HG03196 (cell line): ENCODE measurements around the gene MYO1G.

ENCODE experiments used
- ATAC-seq: cut with Tn5 transposase; IDR thresholded peaks from one replicate; pipeline ENCODE4 v1.9.1; 2021; ENCODE audit not compliant: unreplicated experiment

Gene MYO1G

DNA sequence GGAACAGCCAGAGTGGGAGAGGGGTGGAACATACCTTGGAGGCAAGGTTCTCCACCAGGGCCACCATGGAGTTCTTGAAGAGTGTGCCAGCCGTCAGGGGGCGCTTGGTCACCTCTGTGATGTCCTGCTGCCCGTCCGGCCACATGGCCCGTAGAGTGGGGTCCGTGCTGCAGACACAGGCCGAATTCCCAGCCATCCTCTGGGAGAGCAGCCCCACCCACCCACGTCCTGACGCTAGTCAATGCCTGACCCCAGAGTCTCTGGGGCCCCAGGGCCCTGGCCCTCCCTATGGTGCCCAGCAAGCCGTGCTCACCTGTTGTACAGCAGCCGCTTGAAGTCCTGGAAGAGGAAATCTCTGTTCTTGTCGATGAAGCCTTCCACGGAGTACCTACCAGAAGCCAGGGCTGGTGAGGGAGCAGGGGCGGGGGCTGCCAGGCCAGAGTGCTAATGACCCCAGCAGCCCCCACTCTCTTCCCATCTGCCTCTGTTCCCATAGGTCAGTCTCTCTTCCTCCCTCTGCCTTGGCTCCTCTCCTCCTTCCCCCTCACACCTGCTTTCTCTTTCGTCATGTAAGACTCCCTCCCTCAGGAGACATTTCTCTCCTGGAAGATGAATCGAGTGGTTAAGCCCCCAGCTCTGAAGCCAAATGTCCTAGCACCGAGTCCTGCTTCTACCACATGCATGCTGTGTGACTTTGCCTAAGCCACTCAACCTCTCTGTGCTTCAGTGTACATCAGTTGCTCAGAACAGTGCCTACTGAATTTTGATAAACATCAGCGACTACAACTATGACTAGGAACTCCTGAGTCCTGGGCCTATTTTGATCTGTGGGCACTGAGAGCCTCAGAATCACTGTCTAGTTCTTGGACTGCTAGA, 11.0 kb downstream of the MYO1G start:
- no peak for ATAC-seq

DNA sequence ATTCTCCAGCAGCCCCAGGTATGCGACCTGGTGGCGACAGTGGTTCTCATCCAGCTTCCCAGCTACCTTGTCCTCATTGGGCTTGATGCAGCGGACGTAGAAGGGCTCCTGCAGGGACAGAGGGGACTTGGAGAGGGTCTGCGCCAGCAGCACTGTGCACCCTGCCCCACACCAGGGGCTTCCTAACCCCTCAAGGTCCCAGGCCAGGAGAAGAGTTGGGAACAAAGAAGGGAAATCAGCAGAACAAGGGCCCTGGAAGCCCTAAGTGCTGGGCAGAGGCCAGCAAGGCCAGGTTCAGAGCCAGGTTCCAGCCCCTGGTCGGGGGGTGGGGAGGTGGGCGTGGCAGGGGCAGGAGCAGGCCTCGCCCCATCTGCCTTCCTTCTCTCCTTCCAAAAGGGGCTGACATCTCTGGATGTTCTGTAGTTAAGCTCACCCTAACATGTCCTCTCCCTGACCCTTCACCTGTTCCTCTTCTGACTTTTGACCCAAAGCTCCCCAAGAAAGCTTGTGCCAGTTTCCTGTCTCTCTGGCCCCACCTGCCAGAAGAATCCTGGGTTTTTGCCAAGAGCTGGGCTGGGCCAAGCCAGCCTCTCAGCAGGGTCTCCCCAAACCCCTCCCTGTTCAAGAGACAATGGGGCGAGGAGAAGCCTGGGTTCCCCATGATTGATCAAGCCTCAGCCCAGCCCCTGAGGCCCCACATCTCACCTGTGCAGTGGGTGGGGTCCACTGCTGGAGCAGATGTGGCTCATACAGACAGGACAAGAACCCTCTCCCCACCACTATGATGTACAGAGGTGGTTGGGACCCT, 11.9 kb downstream of the MYO1G start:
- no peak for ATAC-seq

DNA sequence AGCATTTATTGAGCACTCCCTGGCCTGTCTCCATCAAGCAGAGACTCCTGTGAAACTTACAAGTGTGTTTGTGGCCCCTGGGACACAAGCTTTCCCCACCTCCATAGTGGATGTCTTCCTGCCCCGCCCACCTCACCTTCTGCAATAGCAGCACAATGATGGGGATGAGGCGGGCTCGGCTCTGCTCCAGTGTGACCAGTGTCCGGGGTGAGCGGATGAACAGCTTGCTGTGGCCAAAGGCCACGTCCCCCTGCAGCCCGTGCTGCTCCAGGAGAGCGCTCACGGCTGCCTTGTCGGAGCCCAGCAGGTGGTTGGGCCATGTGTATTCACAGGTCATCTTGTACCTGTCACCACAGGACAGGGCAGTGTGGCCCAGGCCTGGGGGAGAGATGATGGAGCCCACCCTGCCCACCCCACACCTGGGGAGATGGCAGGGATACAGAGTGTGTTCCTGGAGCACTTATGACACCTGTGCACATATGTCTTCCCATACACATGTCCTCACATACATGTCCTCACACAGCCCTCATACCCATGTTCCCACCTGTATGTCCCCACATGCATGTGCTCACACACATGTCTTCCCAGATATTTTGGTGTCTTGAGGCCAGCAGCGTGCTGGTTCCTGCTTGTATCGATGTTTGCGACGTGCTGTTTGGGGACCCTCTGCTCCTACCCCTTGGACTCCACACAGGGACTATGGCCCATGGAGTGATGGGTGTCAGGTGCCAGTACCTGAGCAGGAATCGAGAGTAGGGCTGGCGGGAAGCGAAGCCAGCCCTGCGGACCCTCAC, 12.7 kb downstream of the MYO1G start:
- ATAC-seq, result no peak

DNA sequence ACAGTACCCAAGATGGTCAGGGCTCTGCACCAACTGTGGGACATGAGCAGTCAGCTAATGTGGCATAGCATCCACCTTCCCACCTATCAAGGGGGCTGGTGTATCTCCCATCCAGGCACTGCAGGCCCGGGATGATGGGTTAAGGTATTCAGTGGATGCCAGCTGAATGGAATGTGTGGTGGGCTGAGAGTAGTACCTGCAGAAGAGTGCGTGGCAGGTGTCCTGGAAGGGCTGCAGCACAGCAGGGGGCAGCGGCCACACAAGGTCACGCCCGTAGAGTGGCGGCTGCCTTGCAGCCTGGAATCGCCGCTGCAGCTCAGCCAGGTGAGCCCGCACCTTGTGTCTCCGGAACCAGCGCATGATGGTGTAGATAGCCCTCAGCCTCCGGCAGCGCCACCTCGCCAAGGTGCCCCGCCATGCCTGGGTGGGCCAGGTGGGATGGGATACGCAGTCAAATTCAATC, 13.3 kb downstream of the MYO1G start:
- ATAC-seq, result no peak

DNA sequence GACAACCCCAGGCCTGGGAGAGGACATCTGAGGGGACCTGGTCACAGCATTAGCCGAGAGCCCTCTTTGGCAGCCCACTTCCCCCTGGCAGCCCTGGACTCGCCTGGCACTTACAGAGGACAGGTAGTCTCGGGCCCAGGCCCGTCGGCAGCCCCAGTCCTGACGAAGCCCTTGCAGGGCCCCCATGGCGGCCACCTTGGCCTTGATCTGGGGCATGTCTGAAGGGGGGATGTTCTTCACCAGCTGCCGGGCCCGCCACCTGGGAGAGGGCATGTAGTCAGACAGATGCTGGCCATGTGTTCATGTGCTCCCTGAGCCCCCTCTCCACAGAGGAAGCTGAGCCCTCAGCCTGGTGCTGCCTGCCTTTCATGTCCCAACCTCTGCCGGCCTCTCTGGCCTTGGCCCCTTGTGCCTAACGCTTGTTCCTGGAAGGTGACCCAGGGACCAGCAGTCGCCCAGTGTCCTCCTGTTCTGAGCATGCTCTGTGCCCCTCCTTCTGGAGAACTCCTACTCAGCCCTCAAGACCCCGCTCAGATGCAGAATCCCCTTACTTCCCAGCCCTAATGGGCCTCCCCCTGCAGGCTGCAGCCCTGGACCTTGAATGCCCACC, 13.9 kb downstream of the MYO1G start:
- no peak for ATAC-seq

DNA sequence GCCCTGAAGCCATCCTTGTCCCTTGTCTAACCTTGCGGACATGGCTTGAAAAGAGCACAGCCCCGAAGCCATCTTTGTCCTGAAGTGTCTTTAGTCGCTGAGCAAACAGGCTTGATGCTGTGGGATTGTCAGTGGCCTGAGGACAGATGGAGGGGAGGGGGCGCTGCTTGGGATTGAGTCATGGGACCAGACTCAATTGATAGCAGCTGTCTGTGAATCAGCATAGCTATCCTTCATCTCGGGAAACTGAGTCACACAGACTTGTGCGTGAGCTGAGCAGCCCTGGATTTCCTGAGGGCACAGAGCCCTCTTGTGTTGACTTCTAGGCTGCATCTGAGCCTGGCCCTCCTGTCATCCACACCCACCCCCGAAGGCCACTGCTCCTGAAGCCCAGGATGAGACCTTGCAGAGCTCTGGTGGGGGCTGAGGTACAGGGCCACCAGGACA, 14.4 kb downstream of the MYO1G start:
- no peak for ATAC-seq

DNA sequence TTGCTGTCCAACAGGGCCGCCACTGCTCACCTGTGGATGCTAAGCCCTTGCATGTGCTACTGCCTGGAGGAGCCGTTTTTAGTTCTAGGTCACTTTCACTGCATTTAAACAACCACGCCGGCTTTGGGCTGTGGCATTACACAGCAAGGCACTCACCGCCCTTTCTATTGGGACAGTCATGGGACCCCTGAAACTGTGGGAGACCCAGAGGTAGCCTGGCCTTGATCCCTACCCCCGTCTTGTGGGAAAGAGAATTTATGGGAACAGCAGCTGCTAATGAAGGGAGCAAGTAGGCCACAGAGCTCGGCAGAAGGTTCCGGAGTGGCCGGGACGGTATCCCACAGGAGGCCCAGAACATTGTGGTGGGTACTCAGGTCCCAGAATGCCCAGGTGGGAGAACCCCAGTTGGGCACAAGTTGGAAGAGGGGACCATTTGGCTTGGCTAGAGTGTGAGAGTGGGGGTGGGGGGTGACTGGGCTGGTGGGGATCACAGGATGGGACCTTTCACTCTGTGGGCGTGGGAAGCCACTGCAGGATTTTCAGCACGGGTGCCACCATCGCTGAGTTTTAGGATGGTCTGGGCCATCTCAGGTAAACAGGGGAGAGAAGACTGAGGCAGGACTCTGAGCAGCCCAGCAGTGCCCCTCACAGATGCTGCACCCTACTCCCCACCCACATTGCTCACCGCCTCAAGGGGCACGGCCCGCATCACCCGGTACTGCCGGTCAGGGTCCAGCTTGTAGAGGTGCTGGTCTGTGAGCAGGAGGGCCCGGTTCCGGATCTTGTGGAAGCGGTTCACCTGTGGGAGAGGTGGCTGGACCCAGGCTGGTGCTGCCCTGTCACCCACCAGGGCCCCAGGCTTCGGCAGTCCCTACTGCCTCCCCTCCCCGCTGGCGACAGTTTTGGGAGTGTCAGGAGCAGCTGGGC, 15.2 kb downstream of the MYO1G start:
- ATAC-seq, result no peak

DNA sequence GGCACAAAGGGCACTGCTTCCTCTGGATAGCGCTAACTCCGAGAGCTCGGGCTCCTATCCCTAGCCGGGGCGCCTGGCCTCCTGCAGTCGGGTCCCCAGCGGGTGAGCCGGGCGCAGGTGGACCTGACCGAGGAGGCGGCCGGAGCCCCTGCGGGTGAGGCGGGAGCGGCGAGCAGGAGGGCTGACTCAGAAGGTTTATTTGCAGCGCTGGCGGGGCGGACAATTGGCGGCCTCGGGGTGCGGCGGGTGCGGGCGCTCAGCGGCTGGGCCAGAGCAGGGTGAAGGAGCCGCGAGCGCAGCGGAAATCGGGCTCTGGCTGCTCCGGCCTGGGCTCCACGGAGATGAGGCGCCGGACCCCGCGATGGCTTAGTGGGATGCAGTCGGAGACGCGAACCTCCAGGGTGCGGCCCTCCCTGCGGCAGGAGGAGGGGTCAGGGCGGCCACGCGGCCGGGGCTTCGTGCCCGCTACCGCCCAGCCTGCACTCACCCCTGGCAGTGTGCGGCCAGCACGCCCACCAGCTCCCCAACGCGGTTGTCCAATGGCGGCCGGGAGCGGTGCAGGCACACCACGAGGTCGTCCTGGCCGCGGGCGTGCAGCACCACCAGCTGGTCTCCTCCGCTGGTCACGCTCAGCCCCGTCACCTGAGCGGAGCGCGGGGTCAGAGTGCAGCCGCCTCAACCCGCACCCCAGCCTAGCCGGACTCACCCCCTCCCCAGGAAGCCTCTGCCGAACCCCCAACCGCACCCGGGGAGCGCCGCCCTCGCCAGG, 16.1 kb downstream of the MYO1G start:
- ATAC-seq, result no peak

DNA sequence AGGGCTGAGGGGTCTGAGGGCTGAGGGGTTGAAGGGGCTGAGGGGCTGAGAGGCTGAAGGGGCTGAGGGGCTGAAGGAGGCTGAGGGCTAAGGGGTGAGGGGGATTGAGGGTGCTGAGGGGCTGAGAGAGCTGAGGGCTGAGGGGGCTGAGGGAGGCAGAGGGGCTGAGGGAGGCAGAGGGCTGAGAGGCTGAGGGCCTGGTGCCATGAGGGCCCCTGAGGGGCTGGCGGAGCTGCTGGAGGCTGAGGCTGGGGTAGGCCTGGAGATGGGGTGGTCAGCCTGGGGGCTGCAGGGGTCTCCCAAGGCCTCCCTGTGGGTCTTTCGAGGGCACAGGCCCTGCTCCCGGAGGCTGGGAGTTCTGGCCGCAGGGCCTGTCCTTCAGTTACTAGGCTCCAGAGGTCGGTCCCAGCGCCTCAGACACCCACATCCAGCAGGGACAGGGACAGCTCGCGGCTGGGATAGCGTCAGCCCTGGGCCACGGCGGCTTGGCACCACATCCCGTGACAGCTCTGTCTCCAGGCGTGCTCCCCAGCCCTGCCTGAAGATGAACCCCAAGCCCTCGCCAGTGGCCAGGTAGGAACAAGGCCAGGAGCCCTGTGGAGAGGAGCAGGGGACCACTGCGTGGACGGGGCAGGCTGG, 16.9 kb downstream of the MYO1G start:
- no peak for ATAC-seq

DNA sequence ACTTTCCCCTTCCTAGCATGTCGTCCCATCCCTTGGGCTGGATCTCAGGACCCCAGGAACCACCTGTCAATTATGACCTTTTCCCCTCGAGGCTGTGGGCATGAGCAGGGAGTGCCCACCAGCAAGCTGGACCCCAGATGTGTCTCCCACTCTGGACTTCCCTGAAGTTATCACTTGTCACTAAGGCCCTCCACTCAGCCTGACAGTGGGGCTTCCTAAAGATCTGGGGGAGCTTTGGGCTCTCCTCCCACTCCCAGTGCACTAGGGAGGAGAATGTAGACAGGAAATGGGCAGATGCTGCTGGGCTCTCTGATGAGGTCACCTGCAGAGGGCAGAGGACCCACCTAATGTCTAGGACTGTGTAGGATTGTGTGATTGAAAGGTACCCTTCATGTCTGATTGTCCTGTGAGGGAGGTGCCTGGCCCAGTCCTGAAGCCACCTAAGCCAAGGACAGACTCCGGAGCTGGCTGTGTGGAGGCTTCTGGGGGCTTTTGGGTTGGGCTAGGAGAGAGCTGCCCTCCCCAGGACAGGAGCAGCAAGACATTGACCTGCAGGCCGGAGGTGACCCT, 18.7 kb downstream of the MYO1G start:
- ATAC-seq, result no peak

DNA sequence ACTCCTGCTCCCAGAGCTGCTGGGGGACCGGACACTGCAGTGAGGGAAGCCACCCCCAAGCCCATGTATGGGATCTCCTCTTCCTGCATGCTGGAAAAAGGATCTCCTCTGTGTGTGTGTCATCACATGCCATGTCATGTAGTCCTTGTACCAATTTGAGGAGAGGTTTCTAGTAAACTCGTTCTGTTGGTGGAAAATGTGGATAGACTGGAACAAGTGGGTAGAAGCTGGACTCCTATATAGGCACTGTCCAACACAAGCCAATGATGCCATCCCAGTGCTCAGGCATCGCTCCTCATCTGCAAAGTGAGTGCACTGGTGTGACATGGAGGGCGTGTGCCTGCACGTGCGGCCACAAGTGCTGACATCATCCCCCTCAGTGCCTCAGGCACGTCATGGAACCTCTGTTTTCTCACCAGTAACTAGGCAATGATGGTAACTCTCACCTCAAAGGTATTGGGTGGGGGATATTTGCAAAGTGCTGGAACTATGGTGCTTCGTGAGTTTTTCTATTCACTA, 19.3 kb downstream of the MYO1G start:
- ATAC-seq, result no peak

DNA sequence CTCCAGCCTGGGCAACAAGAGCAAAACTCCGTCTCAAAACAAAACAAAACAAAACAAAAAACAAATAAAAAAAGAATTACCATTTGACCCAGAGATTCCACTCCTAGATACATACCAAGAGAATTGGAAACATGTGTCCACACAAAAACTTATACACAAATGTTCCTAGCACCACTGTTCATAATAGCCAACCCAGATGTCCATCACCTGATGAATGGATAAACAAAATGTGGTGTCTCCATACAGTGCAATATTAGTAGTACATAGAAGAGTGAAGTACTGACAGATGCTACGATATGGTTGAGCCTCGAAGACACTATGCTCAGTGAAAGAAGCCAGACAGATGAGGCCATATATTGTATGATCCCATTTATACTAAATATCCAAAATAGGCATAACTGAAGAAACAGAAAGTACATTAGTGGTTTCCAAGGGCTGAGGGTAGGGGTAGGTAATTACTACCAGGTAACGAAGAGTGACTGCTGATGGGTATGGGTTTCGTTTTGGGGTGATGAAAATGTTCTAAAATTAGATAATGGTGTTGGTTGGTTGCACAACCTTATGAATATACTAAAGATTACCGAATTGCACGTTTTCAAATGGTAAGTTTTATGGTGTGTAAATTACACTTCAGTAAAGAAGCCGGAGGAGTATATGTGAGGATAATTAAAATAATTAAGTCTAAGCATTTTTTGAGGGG, 20.0 kb downstream of the MYO1G start:
- ATAC-seq, result no peak

DNA sequence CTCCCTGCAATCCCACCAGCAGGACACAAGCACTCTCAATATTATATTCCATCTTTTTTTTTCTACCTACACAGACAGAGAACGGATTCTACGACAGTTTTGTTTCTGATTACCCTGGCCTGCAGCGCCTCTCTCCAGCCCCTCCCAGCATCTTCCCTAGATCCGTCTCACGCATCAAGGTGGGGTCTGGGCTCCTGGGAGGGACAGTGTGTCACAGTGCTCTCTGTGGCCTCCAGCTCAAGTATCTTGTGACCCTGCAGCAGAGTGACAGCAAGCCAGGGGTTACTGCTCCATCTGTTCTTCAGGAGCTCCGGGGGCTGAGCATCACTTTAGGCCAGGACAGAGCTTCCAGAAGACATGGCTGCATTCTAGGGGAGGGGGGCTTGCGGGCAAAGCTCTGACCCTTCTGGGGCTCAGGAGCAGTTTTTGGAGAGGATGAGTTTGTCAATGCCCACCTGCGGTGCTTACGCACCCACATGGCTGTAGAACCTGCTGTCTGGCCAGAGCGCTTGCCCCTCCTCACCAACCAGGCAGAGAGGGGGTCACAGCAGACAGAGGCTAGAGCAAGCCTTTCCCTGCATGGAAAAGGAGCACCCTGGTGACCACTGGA, 22.6 kb downstream of the MYO1G start:
- no peak for ATAC-seq

DNA sequence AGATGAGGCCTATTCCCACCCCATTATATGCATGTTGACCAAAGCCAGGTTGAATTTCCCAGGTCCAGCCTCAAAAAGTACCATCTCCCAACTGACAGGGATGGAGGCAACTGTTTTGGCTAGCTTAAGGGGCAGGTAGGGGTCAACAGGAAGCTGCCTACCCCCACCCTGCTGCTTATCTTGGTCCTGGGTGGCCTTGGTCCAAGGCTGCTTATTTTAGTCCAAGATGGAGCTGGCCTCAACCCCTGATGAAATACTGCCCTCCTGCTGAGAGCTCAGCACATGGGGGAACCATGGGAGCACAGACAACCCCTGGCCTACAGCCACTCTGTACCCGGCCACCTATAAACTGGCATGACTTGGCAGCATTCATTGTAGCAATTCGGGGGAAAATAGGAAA, 23.1 kb downstream of the MYO1G start:
- no peak for ATAC-seq

DNA sequence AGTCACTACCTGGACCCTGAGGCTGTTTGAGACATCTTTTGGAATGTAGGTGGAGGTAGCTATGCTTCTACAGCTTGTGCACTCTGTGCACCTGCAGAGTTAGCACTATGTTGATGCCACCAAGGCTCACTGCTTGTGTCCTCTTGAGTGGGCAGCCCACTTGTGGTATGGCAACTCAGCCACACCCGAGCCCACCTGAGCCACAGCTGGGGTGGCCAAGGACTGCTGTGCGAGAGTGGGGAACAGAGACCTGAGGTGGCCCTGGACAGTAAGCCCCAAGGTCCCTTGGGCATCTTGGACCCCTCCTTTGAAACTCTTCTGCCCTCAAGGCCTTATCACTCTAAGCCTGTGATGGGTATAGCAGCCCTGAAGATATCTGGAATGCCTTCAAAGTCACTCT, 25.7 kb downstream of the MYO1G start:
- no peak for ATAC-seq

DNA sequence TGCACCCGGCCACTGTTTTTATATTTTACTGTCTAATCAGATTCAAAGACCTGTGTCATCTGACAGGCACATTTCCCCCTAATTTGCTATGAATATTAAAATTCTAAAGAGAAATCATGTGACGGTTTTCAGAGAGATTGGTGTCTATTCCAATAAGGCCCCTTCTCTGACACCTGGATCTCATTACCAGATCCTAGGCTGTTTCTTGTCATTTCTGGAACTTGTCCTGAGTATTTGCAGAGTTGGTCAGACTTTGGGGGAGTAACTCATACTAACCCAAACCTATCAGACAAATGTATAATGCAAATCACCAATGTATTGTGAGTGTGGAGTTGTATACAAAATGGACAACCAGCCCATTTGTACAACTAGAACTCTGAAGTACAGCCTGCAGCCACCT, 29.5 kb downstream of the MYO1G start:
- no peak for ATAC-seq

DNA sequence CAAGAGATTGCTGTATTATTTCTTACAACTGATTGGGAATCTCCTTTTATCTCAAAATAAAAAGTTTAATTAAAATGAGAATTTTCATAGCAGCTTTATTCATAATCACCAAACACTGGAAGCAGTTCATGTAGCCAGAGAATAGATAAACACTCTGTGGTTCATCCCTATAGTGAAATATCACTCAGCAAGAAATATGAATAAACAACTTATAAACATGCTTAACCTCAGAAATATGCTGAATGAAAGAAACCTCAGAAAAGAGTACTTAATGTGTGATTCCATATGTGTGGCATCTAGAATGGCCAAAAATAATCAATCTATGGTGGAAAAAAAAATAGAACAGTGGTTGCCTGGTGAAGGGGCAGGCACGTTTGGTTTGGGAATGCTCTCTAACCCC, 33.3 kb downstream of the MYO1G start:
- ATAC-seq, result no peak
